Measurements from ENCODE around the gene SH3TC2.

Gene SH3TC2

DNA sequence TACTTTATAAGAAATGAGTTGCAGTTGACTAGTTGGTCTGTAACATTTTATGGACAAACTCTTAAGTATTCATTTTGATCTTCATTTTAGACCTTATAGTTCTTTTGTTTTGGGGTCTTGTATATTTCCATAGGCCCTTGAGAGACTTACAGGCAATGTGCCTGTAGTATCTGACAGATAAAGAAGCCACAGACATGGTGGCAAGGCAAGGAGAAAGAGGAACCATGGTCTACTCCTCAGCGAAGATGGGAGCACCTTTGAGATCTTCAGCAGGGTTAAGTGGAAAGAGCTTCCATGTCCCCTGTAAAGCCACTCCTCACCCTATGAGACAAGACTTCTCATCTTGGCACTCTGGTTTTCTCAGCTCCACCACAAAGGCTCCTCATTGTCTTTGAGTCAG lies 56.4 kb downstream of the SH3TC2 start:
- Histone ChIP-seq H3K36me3 (ENCODE audit: control insufficient read depth in 2 of 2, insufficient read depth in 1 of 2, low read length in 2 of 2) (no peaks in the 10 kb centered on the region), H3K4me1 (ENCODE audit: control insufficient read depth, insufficient read depth, low read length) (no peaks in the 10 kb centered on the region), H3K27ac (ENCODE audit: extremely low read depth, low read depth, low read length) (no peak overlapping the region), H3K9me3 (ENCODE audit: control insufficient read depth, insufficient read depth, low read depth, low read length) (no peaks in the 10 kb centered on the region), H3K4me3 (ENCODE audit: low read depth, low read length) (no peak overlapping the region)
- POLR2A ChIA-PET: interaction anchor here (1.6 kb wide), 1 partner anchor 13 kb away, joined by 4 read pairs; no protein-coding TSS in a partner anchor
- TF ChIP-seq ZXDB (tag by site-specific recombination; IDR thresholded peaks at IDR 0.05): no peak
- no peak for TF ChIP-seq ZNF626 (tag by site-specific recombination; IDR thresholded peaks at IDR 0.05)
- TF ChIP-seq ZSCAN16 (tag by site-specific recombination; IDR thresholded peaks at IDR 0.05): no peak
- no peak for TF ChIP-seq ZFP41 (tag by site-specific recombination; IDR thresholded peaks at IDR 0.05; ENCODE audit: borderline replicate concordance)
- TF ChIP-seq ZNF2 (tag by site-specific recombination; IDR thresholded peaks at IDR 0.05): no peak
- no peak for TF ChIP-seq KLF8 (tag by site-specific recombination; IDR thresholded peaks at IDR 0.05)
- no peak for TF ChIP-seq ZNF521 (tag by site-specific recombination; IDR thresholded peaks at IDR 0.05)
- TF ChIP-seq SCRT2 (tag by site-specific recombination; IDR thresholded peaks at IDR 0.05): no peak
- TF ChIP-seq IKZF3 (tag by site-specific recombination; IDR thresholded peaks at IDR 0.05): no peak
- TF ChIP-seq ZNF704 (tag by site-specific recombination; IDR thresholded peaks at IDR 0.05): no peak
- no peak for TF ChIP-seq ZNF350 (tag by site-specific recombination; IDR thresholded peaks at IDR 0.05)
- no peak for TF ChIP-seq YY1 (tag by site-specific recombination; IDR thresholded peaks at IDR 0.05)
- TF ChIP-seq BCL11B (tag by site-specific recombination; IDR thresholded peaks at IDR 0.05; ENCODE audit: low read depth): no peak
- no peak for TF ChIP-seq ZBTB7A (tag by site-specific recombination; IDR thresholded peaks at IDR 0.05; ENCODE audit: low read depth)
- TF ChIP-seq ZNF488 (tag by site-specific recombination; IDR thresholded peaks at IDR 0.05): no peak
- TF ChIP-seq ZNF23 (tag by site-specific recombination; IDR thresholded peaks at IDR 0.05; ENCODE audit: borderline replicate concordance): no peak
- no peak for TF ChIP-seq ZNF664 (tag by site-specific recombination; IDR thresholded peaks at IDR 0.05)
- no peak for TF ChIP-seq ZNF146 (tag by site-specific recombination; IDR thresholded peaks at IDR 0.05)
- TF ChIP-seq REPIN1 (tag by site-specific recombination; IDR thresholded peaks at IDR 0.05; ENCODE audit: low read depth): no peak
- CTCF ChIA-PET: interaction anchor here (0.6 to 5.7 kb wide), 9 partner anchors 8 to 1149 kb away, joined by 3 to 42 read pairs (median 4); no protein-coding TSS in a partner anchor

GRCh38 chr5:149005077-149005892 lies 57.6 kb downstream of the SH3TC2 start:
- TF ChIP-seq BCL11A (tag by site-specific recombination; IDR thresholded peaks at IDR 0.05; ENCODE audit: low read depth): no peak
- TF ChIP-seq REPIN1 (tag by site-specific recombination; IDR thresholded peaks at IDR 0.05; ENCODE audit: low read depth): no peak
- no peak for TF ChIP-seq ZFP37 (tag by site-specific recombination; IDR thresholded peaks at IDR 0.05)
- TF ChIP-seq PRDM4 (tag by site-specific recombination; IDR thresholded peaks at IDR 0.05): no peak
- ChIA-PET POLR2A (interaction anchor here (1.4 kb wide), 1 partner anchor 30 kb away, joined by 3 read pairs; no protein-coding TSS in a partner anchor), CTCF (interaction anchor here (0.6 to 5.7 kb wide), 5 partner anchors 30 to 1104 kb away, joined by 3 to 42 read pairs (median 3); no protein-coding TSS in a partner anchor)
- no peak overlapping the region for H3K27ac ChIP-seq (ENCODE audit: extremely low read depth, low read depth, low read length)
- H3K9me3 ChIP-seq (ENCODE audit: control insufficient read depth, insufficient read depth, low read depth, low read length): no peaks in the 10 kb centered on the region
- no peaks in the 10 kb centered on the region for H3K4me1 ChIP-seq (ENCODE audit: control insufficient read depth, insufficient read depth, low read length)
- H3K36me3 ChIP-seq (ENCODE audit: control insufficient read depth in 2 of 2, insufficient read depth in 1 of 2, low read length in 2 of 2): no peaks in the 10 kb centered on the region
- H3K4me3 ChIP-seq (ENCODE audit: low read depth, low read length): no peak overlapping the region

Data from HEK293 (cell line).